Lower lobe of right lung (tissue), 2 donors: Measurements from ENCODE around the gene THAP9. TPM values are rescaled to one million over a fixed set of nuclear protein-coding genes. Genes with fewer than 3 reads are reported as not detected.

ENCODE experiments used
- ATAC-seq, 2 donors: fragments of 200-7000 bp; cut with Tn5 transposase; one replicate each; pipeline ENCODE4 v1.9.1; 2020 to 2022; ENCODE audit warnings: mild to moderate bottlenecking in 2 of 2, moderate library complexity in 2 of 2
- DNase-seq: peaks from one replicate; pipeline ENCODE4 v3.0.0-alpha.2; 2020
- H3K27ac ChIP-seq: fragments of 200-600 bp; one replicate; pipeline ENCODE4 v1.8.0; 2022
- H3K27me3 ChIP-seq: fragments of 200-600 bp; one replicate; pipeline ENCODE4 v1.8.0; 2022; ENCODE audit warnings: low read depth
- H3K36me3 ChIP-seq: fragments of 200-600 bp; one replicate; pipeline ENCODE4 v1.8.0; 2022; ENCODE audit warnings: mild to moderate bottlenecking
- H3K4me1 ChIP-seq: fragments of 200-600 bp; one replicate; pipeline ENCODE4 v1.8.0; 2022
- H3K4me3 ChIP-seq: fragments of 200-600 bp; one replicate; pipeline ENCODE4 v1.8.0; 2022; ENCODE audit warnings: mild to moderate bottlenecking
- H3K9me3 ChIP-seq: fragments of 200-600 bp; one replicate; pipeline ENCODE4 v1.8.0; 2022
- CTCF ChIP-seq: fragments of 200-600 bp; IDR thresholded peaks from one replicate; pipeline ENCODE4 v1.8.0; 2022; ENCODE audit warnings: antibody characterized with exemption, mild to moderate bottlenecking
- intact Hi-C: fragments of 100-400 bp; cut with DNase I; formaldehyde crosslinking; loops from one replicate; pipeline ENCODE4 v1.11.0; 2022
- total RNA-seq: library from RNA; stranded (reverse); fragmentation: NEBNext Ultra II Directional; extraction: Animal tissue kit (Norgen Biotek cat#: 25700); gene quantifications from one replicate; pipeline ENCODE4 v1.2.1, GENCODE V29; 2021
- donor health status: DM: no; HTN: yes; CAD: no; lungs with severe emphysema.

Gene THAP9
- total RNA-seq, 1 donor from 2014 or later, result 5.0 TPM

- Histone ChIP-seq H3K36me3 (peaks cover 38% of the 10 kb centered on the region), H3K27me3 (no peaks in the 10 kb centered on the region), H3K9me3 (no peaks in the 10 kb centered on the region), H3K4me1 (peaks cover 33% of the 10 kb centered on the region), H3K4me3 (peak overlapping the region; percentile 87), H3K27ac (peak overlapping the region; percentile 99)
- peak in 1 of 2 donors; percentile 0 for ATAC-seq
- no peak for DNase-seq
- no peak for TF ChIP-seq CTCF
- intact Hi-C loops, result no loop called here
These were observed 8.6 kb upstream of the THAP9 start for GRCh38 chr4:82891707-82892466.

- TF ChIP-seq CTCF, result no peak
- H3K9me3 ChIP-seq, result no peaks in the 10 kb centered on the region
- DNase-seq (no peak), ATAC-seq (no peak)
- no peaks in the 10 kb centered on the region for H3K27me3 ChIP-seq
- H3K36me3 ChIP-seq, result peaks cover 44% of the 10 kb centered on the region
- no peak overlapping the region for H3K27ac ChIP-seq
- peaks cover 33% of the 10 kb centered on the region for H3K4me1 ChIP-seq
- no peak overlapping the region for H3K4me3 ChIP-seq
- intact Hi-C loops, result no loop called here
These were observed 8.1 kb upstream of the THAP9 start for GRCh38 chr4:82892467-82892802.

GRCh38 chr4:82893942-82894341, 6.6 kb upstream of the THAP9 start:
- Histone ChIP-seq H3K27me3 (no peaks in the 10 kb centered on the region), H3K36me3 (peaks cover 47% of the 10 kb centered on the region), H3K4me1 (peaks cover 39% of the 10 kb centered on the region), H3K4me3 (no peak overlapping the region), H3K9me3 (no peaks in the 10 kb centered on the region), H3K27ac (no peak overlapping the region)
- no peak for DNase-seq
- intact Hi-C loops, result no loop called here
- TF ChIP-seq CTCF, result no peak
- ATAC-seq, result no peak

GRCh38 chr4:82896755-82897154, 3.8 kb upstream of the THAP9 start:
- no peak overlapping the region for H3K27ac ChIP-seq
- intact Hi-C loops, result no loop called here
- no peak for ATAC-seq

More at GRCh38 chr4:82896755-82897154, 3.8 kb upstream of the THAP9 start:
- H3K27me3 ChIP-seq, result no peaks in the 10 kb centered on the region
- no peaks in the 10 kb centered on the region for H3K9me3 ChIP-seq
- TF ChIP-seq CTCF, result no peak
- DNase-seq, result no peak
- H3K4me1 ChIP-seq, result peaks cover 42% of the 10 kb centered on the region
- no peak overlapping the region for H3K4me3 ChIP-seq
- H3K36me3 ChIP-seq, result peaks cover 47% of the 10 kb centered on the region
